AG09319 (cell line): Measurements from ENCODE around the gene VAV1.

Experiments used
- DNase-seq: peaks from one replicate; pipeline ENCODE4 v3.0.0-alpha.2; 2010; ENCODE audit warnings: low read depth; ENCODE audit errors: extremely low read depth
- CTCF ChIP-seq: IDR thresholded peaks from 2 replicates; pipeline ENCODE4 v1.5.1; 2011; ENCODE audit warnings: low read depth, mild to moderate bottlenecking, inconsistent platforms, low read length, moderate library complexity

The VAV1 gene

GRCh38 chr19:6800991-6801484 lies 28.5 kb downstream of the VAV1 start:
- no peak for DNase-seq
- TF ChIP-seq CTCF: no peak

GRCh38 chr19:6801485-6802086 lies 29.1 kb downstream of the VAV1 start:
- no peak for TF ChIP-seq CTCF
- DNase-seq: no peak

GRCh38 chr19:6802336-6803035 lies 30.0 kb downstream of the VAV1 start:
- no peak for DNase-seq

GRCh38 chr19:6803036-6803404 lies 30.5 kb downstream of the VAV1 start:
- no peak for DNase-seq
- no peak for TF ChIP-seq CTCF

More at GRCh38 chr19:6802336-6803035, 30.0 kb downstream of the VAV1 start:
- TF ChIP-seq CTCF: no peak

GRCh38 chr19:6806488-6806887 lies 34.0 kb downstream of the VAV1 start:
- no peak for DNase-seq
- no peak for TF ChIP-seq CTCF

GRCh38 chr19:6807291-6807690 lies 34.8 kb downstream of the VAV1 start:
- no peak for DNase-seq
- no peak for TF ChIP-seq CTCF

- TF ChIP-seq CTCF: no peak
- DNase-seq: no peak
Observed at GRCh38 chr19:6808494-6808893, 36.0 kb downstream of the VAV1 start.
